ENCODE results near the gene MYBPC2. TPM values are rescaled to one million over a fixed set of nuclear protein-coding genes. Genes with fewer than 3 reads are reported as not detected.

MYBPC2 gene
- total and polyA plus RNA-seq, 2 donors (not counting 3 experiments of a cell fraction or from before 2014, with no cell fraction given), result 0.03 TPM; not detected in 1

- dilution Hi-C loops (cut with MboI; ENCODE audit: extremely low pct_ligation_motif_present, low sequenced_read_pairs) (no loop called here), intact Hi-C loops (cut with micrococcal nuclease) (no loop called here)
- no peaks in the 10 kb centered on the region for H3K79me2 ChIP-seq (ENCODE audit: control insufficient read depth, insufficient read depth, low read length)
- no peak overlapping the region for H2AFZ ChIP-seq (ENCODE audit: low read depth, low read length)
- DNase-seq (ENCODE audit: low read depth, low spot score) (no peak), FAIRE-seq (no peak)
- POLR2A ChIA-PET, result no interaction called here
- H3K4me2 ChIP-seq (ENCODE audit: insufficient read depth, low read length), result no peak overlapping the region
- no peaks in the 10 kb centered on the region for H3K4me1 ChIP-seq (ENCODE audit: control insufficient read depth, extremely low read depth, insufficient read depth, low read length)
- H3K9me1 ChIP-seq (replicated peaks; ENCODE audit: control insufficient read depth, extremely low read depth, insufficient read depth, low read length), result no peaks in the 10 kb centered on the region
- no peaks in the 10 kb centered on the region for H4K20me1 ChIP-seq (replicated peaks; ENCODE audit: control insufficient read depth, extremely low read depth, insufficient read depth, low read length)
- peaks cover 1 to 3% of the 10 kb centered on the region in 2 experiments for H3K27me3 ChIP-seq (ENCODE audit: control insufficient read depth in 2 of 2, insufficient read depth in 2 of 2, low read length in 2 of 2)
- no peak overlapping the region for H3K4me3 ChIP-seq (replicated peaks in 1 of 3; ENCODE audit: insufficient read depth in 1 of 3, low read depth in 1 of 3, low read length in 3 of 3)
- CTCF ChIA-PET, result interaction anchor here (1.0 to 5.7 kb wide), 2 partner anchors 46 to 56 kb away, joined by 4 to 88 read pairs; no protein-coding TSS in a partner anchor
- H3K9ac ChIP-seq (replicated peaks; ENCODE audit: extremely low read depth, insufficient read depth, low read length), result no peak overlapping the region
- H3K9me3 ChIP-seq (replicated peaks; ENCODE audit: control insufficient read depth, insufficient read depth, low read length), result no peaks in the 10 kb centered on the region
- no TSS peak for BruUV-seq (replicated peaks)
- peaks cover 0 to 3% of the 10 kb centered on the region in 2 experiments for H3K36me3 ChIP-seq (ENCODE audit: control insufficient read depth in 2 of 2, extremely low read depth in 1 of 2, insufficient read depth in 2 of 2, low read length in 2 of 2)
- H3K27ac ChIP-seq (ENCODE audit: insufficient read depth, low read depth, low read length), result no peak overlapping the region
- TF ChIP-seq JUN (IDR thresholded peaks at IDR 0.05; ENCODE audit: borderline replicate concordance, insufficient read depth, insufficient read length, low read depth), result no peak
- TF ChIP-seq EZH2 (IDR thresholded peaks at IDR 0.05; ENCODE audit: borderline replicate concordance, low read depth, low read length, severe bottlenecking), result no peak
- no peak for TF ChIP-seq MAX (IDR thresholded peaks at IDR 0.05; ENCODE audit: insufficient read depth, insufficient read length)
- no peak for TF ChIP-seq POLR2AphosphoS5 (IDR thresholded peaks at IDR 0.05; ENCODE audit: insufficient read depth, low read depth, low read length)
- no peak for TF ChIP-seq MYC (IDR thresholded peaks at IDR 0.05; ENCODE audit: low read depth, low read length)
- TF ChIP-seq GATA2 (IDR thresholded peaks at IDR 0.05; ENCODE audit: insufficient read depth, insufficient read length, low read depth, low read length), result no peak
Observed at GRCh38 chr19:50413531-50413930, 19.2 kb upstream of the MYBPC2 start.
